DMS114 treated with DMSO at 0.1 percent for 48 hours (cell line): ENCODE measurements around the gene ABL1.

Experiments
- DNase-seq: peaks from one replicate; lab custom pipeline; 2025; ENCODE audit not compliant: unreplicated experiment; lab: John Stamatoyannopoulos, UW

The ABL1 gene

GRCh38 chr9:130914417-130915095 is 79.5 kb downstream of the ABL1 start:
- no peak for DNase-seq

GRCh38 chr9:130915096-130915447 is 80.0 kb downstream of the ABL1 start:
- DNase-seq = no peak

DNA sequence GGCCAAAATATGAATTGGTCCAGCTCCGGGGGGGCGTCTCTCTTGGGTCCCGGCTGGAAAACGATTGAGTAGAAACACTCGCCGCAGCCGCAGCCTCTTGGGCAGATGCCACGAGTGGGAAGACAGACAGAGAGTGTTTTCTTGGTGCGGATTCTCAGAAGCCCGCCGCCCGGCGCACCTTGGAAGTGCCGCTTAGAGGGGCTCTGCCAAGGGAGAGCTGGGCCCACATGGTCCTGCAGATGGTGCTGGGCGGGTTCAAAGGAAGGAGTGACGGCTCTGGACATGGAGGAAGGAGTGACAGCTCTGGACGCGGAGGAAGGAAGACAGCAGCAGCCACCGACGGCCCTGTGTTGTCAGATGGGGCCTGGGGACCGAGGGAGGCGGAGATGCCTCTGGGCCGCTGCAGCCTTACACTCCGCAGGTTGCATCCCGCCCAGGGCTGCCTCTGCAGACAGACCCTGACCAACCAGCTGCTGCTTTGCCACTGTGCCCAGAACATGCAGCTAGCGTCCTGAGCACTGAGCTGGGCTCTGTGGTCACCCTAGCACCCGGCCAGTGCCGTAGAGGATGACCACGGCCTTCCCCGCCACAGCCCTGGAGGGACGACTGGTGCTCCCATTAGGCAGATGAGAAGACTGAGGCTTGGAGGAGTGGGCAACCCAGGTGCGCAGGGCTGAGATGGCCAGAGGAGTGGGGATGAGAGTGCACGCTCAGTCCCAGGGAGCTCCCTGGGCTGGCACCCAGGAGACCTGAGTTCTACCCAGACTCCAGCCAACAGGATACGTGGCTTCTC is 82.3 kb downstream of the ABL1 start:
- no peak for DNase-seq

- no peak for DNase-seq
These were observed 83.2 kb downstream of the ABL1 start for GRCh38 chr9:130918101-130918825.

DNA sequence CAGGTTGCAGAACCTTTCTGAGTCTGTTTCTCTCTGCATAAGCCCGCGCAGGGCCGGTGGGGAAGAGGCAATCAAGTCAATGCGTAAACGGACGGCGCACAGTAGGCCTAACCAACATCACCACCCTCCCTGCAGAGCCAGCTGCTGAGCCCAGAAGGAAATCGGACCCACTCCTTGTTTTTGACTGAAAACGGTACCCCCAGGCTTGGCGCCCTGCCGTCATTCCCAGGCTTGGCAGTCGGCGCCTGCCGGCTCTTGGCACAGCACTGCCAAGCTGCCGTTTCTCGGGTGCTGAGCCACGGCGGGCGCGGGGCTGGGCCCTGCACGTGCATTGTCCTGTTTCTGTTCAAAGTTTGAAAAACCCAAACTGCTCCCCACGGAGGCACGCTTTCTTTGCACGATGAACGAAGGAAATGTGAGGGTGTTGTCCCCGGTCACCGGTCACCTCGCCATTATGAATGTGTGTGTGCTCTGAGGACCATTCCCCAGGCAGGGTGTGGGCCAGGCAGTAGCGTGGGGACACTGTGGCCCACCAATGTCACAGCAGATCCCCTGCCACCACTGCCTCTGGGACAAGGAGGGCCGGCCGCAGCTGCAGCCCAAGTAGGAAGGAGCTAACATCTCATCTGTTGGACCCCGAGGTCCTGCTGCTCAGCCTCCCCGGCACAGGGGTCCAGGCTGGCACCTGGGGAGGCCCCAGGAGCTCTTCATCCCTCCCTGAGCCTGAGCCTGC is 83.9 kb downstream of the ABL1 start:
- no peak for DNase-seq

DNA sequence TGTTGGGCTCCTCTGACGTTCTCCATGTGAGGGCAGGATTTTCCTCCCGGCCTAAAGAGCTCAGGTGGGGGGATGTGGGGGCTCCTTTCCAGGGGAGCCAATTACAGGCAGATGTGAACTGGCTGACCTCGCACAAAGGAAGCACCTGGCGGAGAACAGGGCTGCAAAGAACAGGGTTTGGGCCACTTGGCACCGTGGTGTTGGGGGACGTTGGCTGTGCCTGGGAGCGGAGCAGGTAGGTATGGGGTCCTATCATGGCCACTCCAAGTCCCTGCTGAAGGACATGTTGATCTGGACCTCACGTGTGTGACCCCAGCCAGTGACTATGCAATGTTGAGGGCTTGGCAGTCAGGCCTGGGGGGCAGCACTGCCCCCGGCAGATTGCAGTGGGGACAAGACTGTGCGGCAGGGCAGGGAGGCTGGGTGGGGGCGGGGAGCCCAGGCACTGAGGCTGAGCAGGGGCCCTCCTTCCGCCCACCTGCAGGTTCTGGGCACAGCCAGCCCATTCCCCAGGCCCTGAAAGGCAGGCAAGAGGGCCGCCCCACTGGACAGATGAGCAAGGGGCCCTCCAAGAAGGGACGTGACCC is 84.6 kb downstream of the ABL1 start:
- no peak for DNase-seq

DNA sequence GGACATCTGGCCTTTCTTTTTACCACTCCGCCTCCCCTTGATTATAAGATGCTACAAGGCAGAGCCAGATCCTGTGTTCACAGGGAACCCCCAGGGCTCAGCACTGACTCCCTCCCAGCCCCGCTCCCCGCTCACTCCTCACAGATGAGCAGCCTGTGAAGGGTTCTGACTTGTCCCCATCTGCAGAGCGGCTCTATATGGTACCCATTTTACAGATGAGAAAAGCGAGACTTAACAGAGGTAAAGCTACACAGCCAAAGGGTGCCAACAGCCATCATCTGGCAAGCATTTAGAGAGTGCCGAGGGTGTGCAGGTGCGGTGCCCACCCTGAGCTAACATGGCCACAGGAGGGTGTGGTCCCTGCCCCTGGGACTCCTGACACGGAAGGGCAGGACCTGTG is 85.2 kb downstream of the ABL1 start:
- DNase-seq = no peak

DNA sequence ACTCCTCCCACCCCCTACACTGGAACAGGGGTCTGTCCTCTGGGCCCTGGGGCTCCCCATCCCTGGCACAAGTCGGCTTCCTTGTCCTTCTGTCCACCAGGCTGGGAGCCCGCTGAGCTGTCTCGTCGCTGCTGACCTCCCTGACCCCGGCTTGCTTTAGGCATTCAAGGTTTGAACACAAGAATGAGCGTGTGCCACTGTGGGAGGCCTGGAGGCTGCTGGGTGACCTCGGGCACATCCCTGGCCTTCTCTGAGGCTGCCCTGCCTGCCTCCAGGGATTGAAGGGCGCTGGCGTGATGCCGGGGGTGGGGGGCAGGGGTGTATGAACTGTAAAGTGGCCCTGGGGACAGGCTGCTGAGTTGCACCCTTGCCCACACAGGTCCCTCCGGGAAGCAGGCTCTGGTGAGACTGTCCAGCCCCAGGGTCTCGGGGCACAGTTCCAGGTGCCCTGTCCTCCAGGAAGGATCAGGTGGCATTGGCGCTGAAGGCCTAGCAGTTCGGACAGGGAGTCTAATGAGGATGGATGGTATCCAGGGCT is 85.8 kb downstream of the ABL1 start:
- DNase-seq = no peak

DNA sequence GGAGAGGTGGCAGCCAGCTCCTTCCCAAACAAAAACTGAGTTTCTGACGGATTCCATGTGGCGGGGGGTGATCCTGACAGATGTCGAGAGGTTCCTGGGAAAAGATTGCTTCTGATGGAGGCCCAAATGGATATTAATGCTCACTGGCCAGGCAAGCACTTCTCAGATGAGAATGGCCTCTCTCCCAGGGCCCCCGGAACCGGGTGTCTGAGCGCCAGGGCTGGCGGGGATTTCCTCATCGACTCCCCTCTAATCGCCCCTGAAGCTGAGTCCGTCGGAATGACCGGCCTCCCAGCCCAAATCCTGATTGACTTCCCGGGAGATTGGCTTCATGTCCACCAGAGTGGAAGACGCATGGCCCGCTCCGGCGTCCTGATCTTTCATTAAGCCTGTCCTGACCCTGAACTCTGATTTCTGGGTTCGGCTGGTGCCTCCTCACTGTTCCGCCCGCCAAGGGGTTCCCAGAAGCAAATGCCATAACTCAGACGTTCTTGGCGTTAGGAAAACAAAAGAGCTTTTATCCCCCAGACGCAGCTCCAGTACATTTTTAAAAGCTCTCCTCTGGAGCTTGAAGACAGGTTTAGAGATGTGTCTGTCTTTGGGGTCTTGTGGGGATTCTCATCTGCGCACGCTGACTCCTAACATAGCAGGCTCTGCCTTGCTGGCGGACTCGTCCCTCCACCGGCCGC is 86.4 kb downstream of the ABL1 start:
- no peak for DNase-seq

DNA sequence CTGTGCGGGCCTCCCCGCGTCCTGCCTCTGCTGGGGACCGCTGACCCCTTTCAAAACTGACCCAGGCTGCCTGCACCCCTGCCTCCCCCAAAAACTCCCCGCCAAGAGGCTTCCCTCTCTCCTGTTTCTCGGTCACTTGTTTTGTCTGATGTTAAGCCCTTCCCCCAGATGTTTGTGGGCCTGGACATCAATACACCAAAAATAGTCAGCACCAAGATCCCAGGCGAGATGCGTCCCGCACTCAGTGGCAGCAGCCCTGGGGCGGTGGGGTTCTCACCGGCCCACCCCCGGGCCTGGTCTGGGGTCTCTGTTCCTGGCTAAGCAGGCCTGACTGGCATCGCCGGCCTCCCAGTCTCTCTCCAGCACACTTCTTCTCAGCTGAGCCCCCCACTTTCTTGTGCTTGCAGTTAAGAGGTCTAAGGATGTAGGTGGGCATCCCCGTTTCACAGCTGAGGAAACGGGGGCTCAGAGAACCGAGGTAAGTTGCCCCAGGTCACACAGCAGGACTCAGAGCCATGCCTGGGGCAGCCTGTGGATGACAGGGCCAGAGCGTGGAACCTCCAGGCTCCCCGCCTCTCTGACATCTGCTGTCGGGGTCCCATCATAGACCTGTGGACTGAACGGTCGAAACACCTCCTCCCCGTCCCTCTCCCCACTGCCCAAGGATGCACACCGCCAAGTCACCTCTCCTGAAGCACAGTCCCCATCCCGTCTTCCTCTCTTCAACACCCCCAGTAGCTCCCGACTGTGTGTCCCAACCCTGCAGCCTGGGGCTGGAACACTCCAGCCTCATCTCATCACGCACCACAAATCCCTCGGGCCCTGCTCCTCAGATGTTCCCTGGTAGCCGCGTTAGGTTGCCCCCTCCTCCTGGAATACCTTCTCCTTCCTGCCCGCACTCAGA is 87.2 kb downstream of the ABL1 start:
- DNase-seq = no peak

GRCh38 chr9:130922893-130923610 is 88.0 kb downstream of the ABL1 start:
- no peak for DNase-seq

DNA sequence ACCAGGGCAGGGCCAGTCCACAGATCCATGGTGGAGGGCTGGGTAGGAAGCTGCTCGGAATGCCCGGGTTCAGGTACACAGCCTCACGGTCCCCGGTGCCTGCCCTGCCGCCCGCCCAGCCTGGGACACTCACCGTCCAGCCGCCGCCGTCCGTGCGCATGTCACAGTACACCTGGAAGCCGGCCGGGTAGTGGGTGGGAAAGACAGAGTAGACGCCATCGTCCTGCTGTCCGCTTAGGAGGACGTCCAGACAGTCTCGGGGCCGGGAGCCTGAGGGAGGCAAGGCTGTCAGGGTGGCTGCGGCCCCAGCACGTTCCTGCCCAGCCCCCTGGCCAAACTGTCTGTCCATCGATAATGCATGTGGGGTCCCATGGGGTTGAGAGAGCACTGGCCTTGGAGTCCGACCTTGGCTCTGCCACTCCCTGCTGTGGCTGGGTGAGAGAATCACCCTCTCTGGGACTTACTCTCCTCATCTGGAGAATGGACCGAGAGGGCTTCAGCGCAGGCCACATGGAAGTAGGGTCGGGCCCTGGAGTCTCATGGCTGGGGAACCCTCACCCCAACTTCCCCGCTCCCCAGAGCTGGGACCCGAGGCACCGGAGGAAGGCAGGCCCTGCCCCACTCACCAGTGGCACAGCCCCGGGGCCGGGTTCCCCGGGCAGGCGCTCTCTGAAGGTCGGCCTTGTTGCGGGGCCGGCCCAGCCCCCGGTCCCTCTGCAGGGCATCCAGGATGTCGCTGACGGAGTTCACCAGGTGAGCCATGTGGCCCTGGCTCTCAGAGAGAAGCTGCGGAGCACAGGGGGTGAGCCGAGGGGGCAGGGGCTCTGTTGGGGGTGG is 88.8 kb downstream of the ABL1 start:
- no peak for DNase-seq

DNA sequence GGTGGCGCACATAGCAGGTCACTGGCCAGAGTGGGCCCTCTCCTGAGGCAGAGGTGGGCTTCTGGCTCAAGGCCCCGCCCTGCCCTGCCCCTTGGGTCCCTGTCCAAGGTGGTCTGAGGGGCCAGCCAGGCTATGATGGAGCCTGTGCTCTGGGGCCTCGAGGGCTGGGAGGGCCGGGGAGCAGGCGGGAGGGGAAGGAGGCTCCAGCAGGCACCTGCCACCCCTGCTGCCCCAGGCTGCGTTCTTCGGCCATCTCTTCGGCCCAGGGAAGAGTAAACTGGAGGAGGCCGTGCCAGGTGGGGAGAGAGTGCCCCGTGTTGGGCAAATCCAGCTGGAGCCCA is 89.4 kb downstream of the ABL1 start:
- no peak for DNase-seq

GRCh38 chr9:130925050-130925678 is 90.1 kb downstream of the ABL1 start:
- DNase-seq = no peak

- no peak for DNase-seq
These were observed 92.3 kb downstream of the ABL1 start for GRCh38 chr9:130927338-130927737.

DNA sequence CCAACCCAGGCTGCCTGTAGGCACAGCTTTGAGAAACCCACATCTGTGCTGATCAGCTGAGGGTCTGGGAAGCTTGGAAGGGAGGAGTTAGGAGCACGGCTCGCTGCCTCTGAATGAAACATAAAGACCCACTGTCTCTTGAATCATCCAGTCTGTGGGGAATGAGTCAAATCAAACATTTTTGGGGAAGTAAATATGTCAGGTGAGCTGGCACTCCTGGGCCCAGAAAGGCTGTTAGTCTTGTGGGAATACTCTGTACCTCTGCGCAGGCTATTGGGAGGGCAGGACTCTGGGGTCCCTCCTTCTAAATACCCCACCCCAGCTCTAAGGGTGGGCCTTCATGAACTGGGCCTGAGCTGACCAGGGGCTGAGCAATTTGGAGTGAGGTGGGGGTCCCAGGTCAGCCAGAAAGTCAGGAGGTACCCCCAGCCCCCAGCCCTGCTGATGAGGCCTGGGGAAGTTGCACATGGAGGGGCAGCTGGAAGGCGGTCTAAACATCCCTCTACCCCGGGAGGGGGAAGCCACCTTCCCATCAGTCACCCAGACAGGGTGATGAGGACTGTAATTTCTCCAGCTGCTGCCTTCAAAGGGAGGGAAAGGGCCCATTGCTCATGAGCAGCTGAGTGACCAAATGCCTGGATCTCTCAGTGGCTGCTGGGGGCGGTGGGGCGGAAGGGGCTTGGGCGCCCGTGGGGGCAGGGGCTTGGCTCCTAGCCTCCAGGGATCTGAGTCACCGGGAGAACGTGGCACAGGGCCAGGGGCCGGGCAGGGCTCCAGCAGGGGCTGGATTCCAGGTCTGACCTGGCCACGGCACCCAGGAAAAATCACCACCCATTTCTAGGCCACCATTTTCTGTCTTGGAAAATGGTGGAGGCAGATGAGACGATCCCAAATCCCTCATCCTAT is 93.2 kb downstream of the ABL1 start:
- no peak for DNase-seq
